ENCODE measurements around the gene EPHA6.

Gene EPHA6

DNA sequence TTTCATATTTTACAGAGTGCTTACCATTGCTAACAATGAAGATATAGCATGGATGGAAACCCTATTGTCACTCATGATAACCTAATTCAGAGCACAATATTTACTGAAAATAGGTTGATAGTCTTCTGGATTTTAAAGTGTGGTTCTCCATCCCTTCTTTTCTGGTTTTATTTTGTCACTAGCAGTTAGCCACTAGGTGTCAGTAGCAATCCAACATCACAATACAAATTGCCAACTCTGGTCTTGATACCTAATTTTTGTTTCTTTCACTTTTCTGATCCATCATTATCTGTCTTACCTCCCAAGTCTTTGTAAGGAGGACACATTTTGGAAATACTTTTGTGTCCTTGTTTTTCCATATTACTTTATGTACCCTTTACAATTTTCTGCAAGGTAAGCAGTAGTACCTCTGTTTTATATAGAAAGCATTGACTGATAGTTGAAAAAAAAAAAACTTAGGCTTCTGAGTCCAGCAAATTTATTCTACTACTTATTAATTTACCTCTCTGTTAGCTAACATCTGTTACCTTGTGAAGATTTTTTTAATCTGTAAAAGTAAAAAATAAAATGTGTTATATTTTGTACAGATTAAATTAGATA is 979.1 kb downstream of the EPHA6 start:
- TF ChIP-seq CTCF (IDR thresholded peaks at IDR 0.05; ENCODE audit: low read depth, low read length): peak; percentile 81
- DNase-seq (ENCODE audit: extremely low read depth, low read depth): peak; percentile 34

- DNase-seq (ENCODE audit: extremely low read depth, low read depth): no peak
- no peak for TF ChIP-seq CTCF (IDR thresholded peaks at IDR 0.05; ENCODE audit: low read depth, low read length)
Measured at GRCh38 chr3:97795951-97796350, 981.6 kb downstream of the EPHA6 start.
